HepG2 (cell line): ENCODE measurements around the gene TP53TG5. TPM values are rescaled to one million over a fixed set of nuclear protein-coding genes. Genes with fewer than 3 reads are reported as not detected.

ENCODE experiments used
- CCDC6 ChIP-seq: sonication (generic); formaldehyde crosslinking; IDR thresholded peaks from 2 replicates; pipeline ENCODE4 v1.8.1; 2022; ENCODE audit warnings: mild to moderate bottlenecking, missing genetic modification reagents, moderate library complexity
- FOXA3 ChIP-seq: IDR thresholded peaks from 2 replicates; pipeline ENCODE4 v1.6.1; 2016; ENCODE audit warnings: missing genetic modification reagents, missing compliant biosample characterization
- KLF9 ChIP-seq: IDR thresholded peaks from 2 replicates; pipeline ENCODE4 v1.6.1; 2016; ENCODE audit warnings: low read depth
- NR2F6 ChIP-seq, 2 experiments: IDR thresholded peaks; 2 replicates each; pipeline ENCODE4 v1.6.1; 2016; ENCODE audit warnings: antibody characterized with exemption in 1 of 2, mild to moderate bottlenecking in 1 of 2
- RAD21 ChIP-seq: fragments of 450-650 bp; formaldehyde crosslinking; IDR thresholded peaks from 2 replicates; pipeline ENCODE4 v1.5.0; 2020; ENCODE audit warnings: mild to moderate bottlenecking
- SNAPC4 ChIP-seq: sonication (generic); formaldehyde crosslinking; IDR thresholded peaks from 2 replicates; pipeline ENCODE4 v1.4.0; 2020; ENCODE audit warnings: mild to moderate bottlenecking, missing genetic modification reagents
- TBL1XR1 ChIP-seq: fragments of 150-350 bp; IDR thresholded peaks from 2 replicates; pipeline ENCODE4 v1.6.1; 2014; ENCODE audit warnings: borderline replicate concordance, low read length; ENCODE audit not compliant: partially characterized antibody
- ZBTB26 ChIP-seq: IDR thresholded peaks from 2 replicates; pipeline ENCODE4 v1.6.1; 2016; ENCODE audit warnings: missing compliant biosample characterization, missing genetic modification reagents, borderline replicate concordance
- ZBTB3 ChIP-seq: sonication (generic); formaldehyde crosslinking; IDR thresholded peaks from 2 replicates; pipeline ENCODE4 v1.4.0; 2020; ENCODE audit warnings: low read depth, mild to moderate bottlenecking, moderate library complexity, missing genetic modification reagents, borderline replicate concordance
- ZBTB34 ChIP-seq: sonication (generic); formaldehyde crosslinking; IDR thresholded peaks from 2 replicates; pipeline ENCODE4 v1.8.0; 2022; ENCODE audit warnings: mild to moderate bottlenecking, missing genetic modification reagents
- ZBTB7B ChIP-seq: sonication (generic); formaldehyde crosslinking; IDR thresholded peaks from 2 replicates; pipeline ENCODE4 v1.4.0; 2020; ENCODE audit warnings: missing genetic modification reagents
- ZNF121 ChIP-seq: sonication (generic); formaldehyde crosslinking; IDR thresholded peaks from 2 replicates; pipeline ENCODE4 v1.5.0; 2020; ENCODE audit warnings: mild to moderate bottlenecking, missing genetic modification reagents
- ZNF124 ChIP-seq: sonication (generic); formaldehyde crosslinking; IDR thresholded peaks from 2 replicates; pipeline ENCODE4 v1.4.0; 2020; ENCODE audit warnings: missing genetic modification reagents
- ZNF225 ChIP-seq: sonication (generic); formaldehyde crosslinking; IDR thresholded peaks from 2 replicates; pipeline ENCODE4 v1.4.0; 2020; ENCODE audit warnings: mild to moderate bottlenecking, missing genetic modification reagents
- ZNF383 ChIP-seq: sonication (generic); formaldehyde crosslinking; IDR thresholded peaks from 2 replicates; pipeline ENCODE4 v1.4.0; 2020; ENCODE audit warnings: missing genetic modification reagents, mild to moderate bottlenecking, borderline replicate concordance
- ZNF430 ChIP-seq: sonication (generic); formaldehyde crosslinking; IDR thresholded peaks from 2 replicates; pipeline ENCODE4 v1.9.0; 2021; ENCODE audit warnings: mild to moderate bottlenecking, missing genetic modification reagents
- ZNF670 ChIP-seq: sonication (generic); formaldehyde crosslinking; IDR thresholded peaks from 2 replicates; pipeline ENCODE4 v1.8.0; 2022; ENCODE audit warnings: mild to moderate bottlenecking, missing genetic modification reagents, borderline replicate concordance
- ZNF674 ChIP-seq: sonication (generic); formaldehyde crosslinking; IDR thresholded peaks from 2 replicates; pipeline ENCODE4 v1.5.0; 2020; ENCODE audit warnings: low read depth, mild to moderate bottlenecking, missing genetic modification reagents
- ZNF766 ChIP-seq: sonication (generic); formaldehyde crosslinking; IDR thresholded peaks from 2 replicates; pipeline ENCODE4 v1.5.0; 2020; ENCODE audit warnings: missing genetic modification reagents, borderline replicate concordance
- ZNF790 ChIP-seq: sonication (generic); formaldehyde crosslinking; IDR thresholded peaks from 2 replicates; pipeline ENCODE4 v1.8.0; 2022; ENCODE audit warnings: missing genetic modification reagents, mild to moderate bottlenecking, borderline replicate concordance
- ZNF850 ChIP-seq: sonication (generic); formaldehyde crosslinking; conservative IDR thresholded peaks from 2 replicates; pipeline ENCODE4 v1.9.0; 2021; ENCODE audit warnings: mild to moderate bottlenecking, missing genetic modification reagents
- polyA plus RNA-seq, 8 experiments: library from polyadenylated mRNA; depleted of rRNA in 3 of 8; stranded (reverse) in 7 of 8; unstranded in 1 of 8; fragments of >200 nt; fragmentation: Illumina TruSeq in 4 of 8; extraction: Trizol in 4 of 8; gene quantifications; 2 replicates each; pipeline versions ENCODE4 v1.2.1 to v1.2.3, GENCODE V29; 2011 to 2016; ENCODE audit warnings: low read depth in 4 of 8, missing spikeins in 1 of 8, mixed read lengths in 1 of 8; ENCODE audit not compliant: insufficient read depth in 1 of 8
- total RNA-seq, 5 experiments: library from RNA; depleted of rRNA; stranded (reverse); fragments of >200 nt; fragmentation: Illumina TruSeq; extraction: Trizol; gene quantifications; 2 replicates each; pipeline ENCODE4 v1.2.3, GENCODE V29; 2016; ENCODE audit warnings: low read depth in 1 of 5

Gene TP53TG5
- total and polyA plus RNA-seq, 2 of the 13 experiments (the other 11 are each of a cell fraction or from before 2014, with no cell fraction given): 0.11 TPM; not detected in 1

- TF ChIP-seq SNAPC4 (CRISPR knock-in tag) (0 out of 2 replicates have a peak, but pooled peaks have one; percentile 52), ZBTB3 (CRISPR knock-in tag) (0 out of 2 replicates have a peak, but pooled peaks have one; percentile 3), ZNF430 (CRISPR knock-in tag) (peak; percentile 47; the same call in 1 of the 2 replicates), CCDC6 (CRISPR knock-in tag) (no peak; the same call in 1 of the 2 replicates), KLF9 (CRISPR knock-in tag) (no peak), ZNF383 (CRISPR knock-in tag) (no peak), ZNF766 (peak; percentile 68; the same call in 1 of the 2 replicates), FOXA3 (CRISPR knock-in tag) (peak; percentile 80), ZNF225 (peak; percentile 64; the same call in 1 of the 2 replicates), ZNF121 (CRISPR knock-in tag) (peak; percentile 19; the same call in 1 of the 2 replicates), ZBTB34 (CRISPR knock-in tag) (peak; percentile 60; the same call in 1 of the 2 replicates), ZNF670 (CRISPR knock-in tag) (0 out of 2 replicates have a peak, but pooled peaks have one; percentile 31), ZNF124 (0 out of 2 replicates have a peak, but pooled peaks have one; percentile 15), ZBTB7B (CRISPR knock-in tag) (peak; percentile 96), TBL1XR1 (peak; percentile 2), NR2F6 (IDR thresholded peaks at IDR 0.05) (no peak; the same call in none of the 2 replicates), NR2F6 (CRISPR knock-in tag; IDR thresholded peaks at IDR 0.05) (peak; percentile 50; the same call in 1 of the 2 replicates), ZNF790 (CRISPR knock-in tag) (peak; percentile 24; the same call in 1 of the 2 replicates), RAD21 (CRISPR knock-in tag) (peak; percentile 11; the same call in 1 of the 2 replicates), ZNF850 (CRISPR knock-in tag) (no peak; the same call in 1 of the 2 replicates), ZBTB26 (CRISPR knock-in tag) (peak; percentile 61; the same call in 1 of the 2 replicates), ZNF674 (CRISPR knock-in tag) (no peak)
Measured at GRCh38 chr20:45341939-45342854, 35.9 kb downstream of the TP53TG5 start (continued).
